D721Med (cell line): Measurements from ENCODE around the gene SDK1.

Experiments used
- DNase-seq: peaks from one replicate; pipeline ENCODE4 v3.0.0; 2011; ENCODE audit warnings: low spot score; ENCODE audit not compliant: insufficient read length
- FAIRE-seq: peaks from 2 replicates; lab custom pipeline; 2011; peaks lifted over from hg19 to GRCh38; lab: Jason Lieb, UNC
- CTCF ChIP-seq: IDR thresholded peaks from 2 replicates; pipeline ENCODE4 v1.5.1; 2012; ENCODE audit warnings: mild to moderate bottlenecking, control low read depth; ENCODE audit not compliant: insufficient read depth; ENCODE audit errors: missing control alignments

The SDK1 gene

GRCh38 chr7:3426064-3426463, 125.0 kb downstream of the SDK1 start:
- no peak for FAIRE-seq
- TF ChIP-seq CTCF: no peak
- DNase-seq: no peak

- no peak for DNase-seq
- FAIRE-seq: no peak
- no peak for TF ChIP-seq CTCF
These were observed 126.9 kb downstream of the SDK1 start for GRCh38 chr7:3427957-3428356.

- DNase-seq: no peak
- no peak for FAIRE-seq
- no peak for TF ChIP-seq CTCF
These were observed 128.9 kb downstream of the SDK1 start for GRCh38 chr7:3429981-3430380.

GRCh38 chr7:3430588-3430987, 129.5 kb downstream of the SDK1 start:
- no peak for FAIRE-seq
- no peak for DNase-seq
- TF ChIP-seq CTCF: no peak

GRCh38 chr7:3431306-3431705, 130.3 kb downstream of the SDK1 start:
- DNase-seq (no peak), FAIRE-seq (no peak)
- TF ChIP-seq CTCF: no peak

- DNase-seq (no peak), FAIRE-seq (no peak)
- no peak for TF ChIP-seq CTCF
These were observed 131.9 kb downstream of the SDK1 start for GRCh38 chr7:3432911-3433310.

- DNase-seq (no peak), FAIRE-seq (no peak)
- no peak for TF ChIP-seq CTCF
These were observed 133.6 kb downstream of the SDK1 start for GRCh38 chr7:3434611-3435010.
